Measurements from ENCODE around the gene TMEM26.

DNA sequence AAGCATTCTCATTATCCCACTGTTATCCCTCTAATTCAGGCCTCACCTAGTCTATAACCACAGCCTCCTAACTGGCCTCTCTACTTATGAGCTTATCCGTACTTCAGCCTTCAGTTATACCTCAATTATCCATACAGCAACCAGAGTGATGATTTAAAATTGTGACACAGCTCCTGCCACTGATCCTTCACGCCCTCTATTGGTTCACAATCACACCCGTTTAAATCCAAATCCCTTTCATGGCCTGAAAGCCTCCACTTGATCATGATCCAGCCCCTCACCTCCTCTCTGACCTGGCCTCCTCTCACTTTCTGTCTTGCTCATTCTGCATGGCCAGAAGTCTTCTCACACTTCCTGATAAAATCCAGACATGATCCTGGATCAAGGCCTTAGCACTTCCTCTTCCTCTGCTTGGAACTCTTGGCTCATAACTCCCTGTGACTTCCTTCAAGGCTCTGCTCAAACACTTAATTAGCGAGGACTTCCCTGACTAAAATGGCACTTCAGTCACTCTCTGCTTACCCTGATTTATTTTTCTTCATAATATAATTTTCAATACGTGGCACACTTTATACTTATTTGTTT is 19.0 kb upstream of the TMEM26 start:
- no peak for TF ChIP-seq EZH2 (IDR thresholded peaks at IDR 0.05; ENCODE audit: low read depth)
- TF ChIP-seq, protein P1, sequence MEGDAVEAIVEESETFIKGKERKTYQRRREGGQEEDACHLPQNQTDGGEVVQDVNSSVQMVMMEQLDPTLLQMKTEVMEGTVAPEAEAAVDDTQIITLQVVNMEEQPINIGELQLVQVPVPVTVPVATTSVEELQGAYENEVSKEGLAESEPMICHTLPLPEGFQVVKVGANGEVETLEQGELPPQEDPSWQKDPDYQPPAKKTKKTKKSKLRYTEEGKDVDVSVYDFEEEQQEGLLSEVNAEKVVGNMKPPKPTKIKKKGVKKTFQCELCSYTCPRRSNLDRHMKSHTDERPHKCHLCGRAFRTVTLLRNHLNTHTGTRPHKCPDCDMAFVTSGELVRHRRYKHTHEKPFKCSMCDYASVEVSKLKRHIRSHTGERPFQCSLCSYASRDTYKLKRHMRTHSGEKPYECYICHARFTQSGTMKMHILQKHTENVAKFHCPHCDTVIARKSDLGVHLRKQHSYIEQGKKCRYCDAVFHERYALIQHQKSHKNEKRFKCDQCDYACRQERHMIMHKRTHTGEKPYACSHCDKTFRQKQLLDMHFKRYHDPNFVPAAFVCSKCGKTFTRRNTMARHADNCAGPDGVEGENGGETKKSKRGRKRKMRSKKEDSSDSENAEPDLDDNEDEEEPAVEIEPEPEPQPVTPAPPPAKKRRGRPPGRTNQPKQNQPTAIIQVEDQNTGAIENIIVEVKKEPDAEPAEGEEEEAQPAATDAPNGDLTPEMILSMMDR (conservative IDR thresholded peaks at IDR 0.05) = no peak

All from PC-9 (cell line).